K562 (cell line): ENCODE results near the gene TARS3. TPM values are rescaled to one million over a fixed set of nuclear protein-coding genes. Genes with fewer than 3 reads are reported as not detected.

Experiments used
- KAT8 ChIP-seq: fragments of 450-650 bp; IDR thresholded peaks from 2 replicates; pipeline ENCODE4 v1.6.1; 2016; ENCODE audit warnings: low read depth, mild to moderate bottlenecking
- NELFE ChIP-seq: IDR thresholded peaks from 2 replicates; pipeline ENCODE4 v1.6.1; 2011; ENCODE audit warnings: mild to moderate bottlenecking; ENCODE audit not compliant: insufficient read depth, insufficient read length
- PATZ1 ChIP-seq: fragments of 250-450 bp; sonication (Bioruptor Pico); IDR thresholded peaks from 2 replicates; pipeline ENCODE4 v1.5.0; 2020; ENCODE audit warnings: mild to moderate bottlenecking, borderline replicate concordance
- SNIP1 ChIP-seq: fragments of 450-650 bp; IDR thresholded peaks from 2 replicates; pipeline ENCODE4 v1.7.1; 2017; ENCODE audit warnings: low read depth, mild to moderate bottlenecking
- SP1 ChIP-seq: sonication (generic); formaldehyde crosslinking; IDR thresholded peaks from 2 replicates; pipeline ENCODE4 v1.8.1; 2022; ENCODE audit warnings: mild to moderate bottlenecking, missing genetic modification reagents
- ZBTB40 ChIP-seq, 2 experiments: fragments of 450-650 bp in 1 of 2; sonication (generic) in 1 of 2; formaldehyde crosslinking in 1 of 2; IDR thresholded peaks; 2 replicates each; pipeline versions ENCODE4 v1.7.1 to v1.9.0; 2016 to 2022; ENCODE audit warnings: inconsistent platforms in 1 of 2, mild to moderate bottlenecking in 1 of 2, missing genetic modification reagents in 1 of 2
- ZFP30 ChIP-seq: fragments of 250-450 bp; sonication (Bioruptor Pico); IDR thresholded peaks from 2 replicates; pipeline ENCODE4 v1.8.0; 2022; ENCODE audit warnings: moderate library complexity, mild to moderate bottlenecking, inconsistent platforms, borderline replicate concordance
- ZNF253 ChIP-seq: fragments of 250-450 bp; sonication (Bioruptor Pico); conservative IDR thresholded peaks from 2 replicates; pipeline ENCODE4 v1.6.1; 2021; ENCODE audit warnings: mild to moderate bottlenecking
- ZNF584 ChIP-seq: fragments of 200-800 bp; sonication (Bioruptor generic); IDR thresholded peaks from 2 replicates; pipeline ENCODE4 v1.6.1; 2016; ENCODE audit warnings: low read depth, mild to moderate bottlenecking, missing genetic modification characterization, missing compliant biosample characterization
- polyA plus RNA-seq, 8 experiments: library from polyadenylated mRNA; depleted of rRNA in 4 of 8; stranded (reverse) in 5 of 8; unstranded in 3 of 8; fragments of >200 nt; fragmentation: Nextera tagmentation in 2 of 8; fragmentation: Illumina TruSeq in 1 of 8; extraction: Ambion mirVana in 2 of 8; extraction: Trizol in 1 of 8; gene quantifications; 2 replicates each; pipeline versions ENCODE4 v1.2.1 to v1.2.3, GENCODE V29; 2011 to 2014; ENCODE audit warnings: inconsistent platforms in 1 of 8, missing spikeins in 1 of 8
- total RNA-seq, 7 experiments: library from RNA; depleted of rRNA in 6 of 7; stranded (reverse); fragments of >200 nt in 6 of 7; fragmentation: Illumina TruSeq in 2 of 7; extraction: Trizol in 2 of 7; gene quantifications; 2 replicates each; pipeline versions ENCODE4 v1.2.1 to v1.2.3, GENCODE V29; 2011 to 2021; ENCODE audit warnings: low replicate concordance in 1 of 7

Gene TARS3
- total and polyA plus RNA-seq, 9 of the 15 experiments (the other 6 are each of a cell fraction or from before 2014, with no cell fraction given), result 2.1 to 14.7 (median 9.8) TPM

- TF ChIP-seq ZBTB40 (IDR thresholded peaks at IDR 0.05) (no peak), ZBTB40 (CRISPR knock-in tag; IDR thresholded peaks at IDR 0.05) (no peak), SP1 (CRISPR knock-in tag) (no peak), NELFE (no peak), ZNF253 (CRISPR knock-in tag) (no peak), PATZ1 (no peak), ZNF584 (CRISPR knock-in tag) (no peak), SNIP1 (no peak), KAT8 (no peak), ZFP30 (CRISPR knock-in tag) (no peak)
Observed at GRCh38 chr15:101637919-101638318, 86.4 kb downstream of the TARS3 start (continued).
